Activated CD4-positive, CD25-positive, alpha-beta regulatory T cell treated with anti-CD3 and anti-CD28 coated beads, Interleukin-2, amount 50 U/mL, for 72 hours (primary cell): Measurements from ENCODE around the gene SLC26A1.
"Not testable (repeated sequence)": the region's sequence is repeated elsewhere in the genome, so short reads cannot be mapped to it uniquely, and the experiment has no call there.

Source experiments
- DNase-seq: peaks from one replicate; pipeline ENCODE4 v3.0.0; 2021

The SLC26A1 gene

GRCh38 chr4:1012034-1012739, 19.0 kb upstream of the SLC26A1 start:
- no peak for DNase-seq

- no peak for DNase-seq
These were observed 18.4 kb upstream of the SLC26A1 start for GRCh38 chr4:1011666-1012033.

- DNase-seq = peak; percentile 91
These were observed 17.9 kb upstream of the SLC26A1 start, which contains the start of gene FGFRL1 for GRCh38 chr4:1011022-1011665. Gene FGFRL1, plus strand, starts transcription at chr4:1011626. Its CDS starts 860 bp downstream, at chr4:1012486.

GRCh38 chr4:1010395-1011021, 17.3 kb upstream of the SLC26A1 start:
- DNase-seq = peak; percentile 71

- peak; percentile 76 for DNase-seq
These were observed 16.6 kb upstream of the SLC26A1 start for GRCh38 chr4:1009542-1010394.

- peak; percentile 54 for DNase-seq
These were observed 15.8 kb upstream of the SLC26A1 start for GRCh38 chr4:1008840-1009541.

GRCh38 chr4:1006856-1007255, 13.7 kb upstream of the SLC26A1 start:
- DNase-seq = no peak

GRCh38 chr4:1004557-1005485, 11.6 kb upstream of the SLC26A1 start:
- no peak for DNase-seq

- no peak for DNase-seq
These were observed 10.8 kb upstream of the SLC26A1 start for GRCh38 chr4:1004071-1004418.

GRCh38 chr4:1003271-1004070, 10.3 kb upstream of the SLC26A1 start:
- DNase-seq = no peak

- DNase-seq = no peak
These were observed 9.5 kb upstream of the SLC26A1 start for GRCh38 chr4:1002631-1003251.

- DNase-seq = no peak
These were observed 9.0 kb upstream of the SLC26A1 start for GRCh38 chr4:1002131-1002630.

- DNase-seq = no peak
These were observed 8.4 kb upstream of the SLC26A1 start for GRCh38 chr4:1001561-1002130.

- no peak for DNase-seq
These were observed 7.6 kb upstream of the SLC26A1 start for GRCh38 chr4:1000686-1001260.

GRCh38 chr4:999882-1000425, 6.8 kb upstream of the SLC26A1 start:
- no peak for DNase-seq

GRCh38 chr4:999240-999863, 6.1 kb upstream of the SLC26A1 start:
- not testable (repeated sequence) for DNase-seq

- DNase-seq = no peak
These were observed 5.0 kb upstream of the SLC26A1 start for GRCh38 chr4:998096-998691.
